ENCODE data around the gene FGF14.

The FGF14 gene

GRCh38 chr13:102183509-102184182, 218.2 kb downstream of the FGF14 start:
- no peak for TF ChIP-seq POLR2AphosphoS5 (IDR thresholded peaks at IDR 0.05; ENCODE audit: low read depth, low read length)
- no peak for TF ChIP-seq POLR2A (IDR thresholded peaks at IDR 0.05; ENCODE audit: low read depth, low read length)
- TF ChIP-seq TAF1 (IDR thresholded peaks at IDR 0.05; ENCODE audit: borderline replicate concordance, low read depth, low read length): no peak
- DNase-seq (ENCODE audit: insufficient read length) (no peak), FAIRE-seq (no peak)

GRCh38 chr13:102182170-102182569, 219.7 kb downstream of the FGF14 start:
- TF ChIP-seq POLR2A (IDR thresholded peaks at IDR 0.05; ENCODE audit: low read depth, low read length) (no peak), TAF1 (IDR thresholded peaks at IDR 0.05; ENCODE audit: borderline replicate concordance, low read depth, low read length) (no peak), POLR2AphosphoS5 (IDR thresholded peaks at IDR 0.05; ENCODE audit: low read depth, low read length) (no peak)
- DNase-seq (ENCODE audit: insufficient read length) (no peak), FAIRE-seq (no peak)

- FAIRE-seq (no peak), DNase-seq (ENCODE audit: insufficient read length) (no peak)
- no peak for TF ChIP-seq POLR2A (IDR thresholded peaks at IDR 0.05; ENCODE audit: low read depth, low read length)
- no peak for TF ChIP-seq POLR2AphosphoS5 (IDR thresholded peaks at IDR 0.05; ENCODE audit: low read depth, low read length)
- no peak for TF ChIP-seq TAF1 (IDR thresholded peaks at IDR 0.05; ENCODE audit: borderline replicate concordance, low read depth, low read length)
Observed at GRCh38 chr13:102177431-102177830, 224.4 kb downstream of the FGF14 start.

- DNase-seq (ENCODE audit: insufficient read length): no peak
- no peak for FAIRE-seq
- TF ChIP-seq TAF1 (IDR thresholded peaks at IDR 0.05; ENCODE audit: borderline replicate concordance, low read depth, low read length) (no peak), POLR2A (IDR thresholded peaks at IDR 0.05; ENCODE audit: low read depth, low read length) (no peak), POLR2AphosphoS5 (IDR thresholded peaks at IDR 0.05; ENCODE audit: low read depth, low read length) (no peak)
Observed at GRCh38 chr13:102176846-102177245, 225.0 kb downstream of the FGF14 start.

- TF ChIP-seq TAF1 (IDR thresholded peaks at IDR 0.05; ENCODE audit: borderline replicate concordance, low read depth, low read length): no peak
- TF ChIP-seq POLR2A (IDR thresholded peaks at IDR 0.05; ENCODE audit: low read depth, low read length): no peak
- TF ChIP-seq POLR2AphosphoS5 (IDR thresholded peaks at IDR 0.05; ENCODE audit: low read depth, low read length): no peak
- no peak for FAIRE-seq
- no peak for DNase-seq (ENCODE audit: insufficient read length)
Observed at GRCh38 chr13:102172406-102172805, 229.4 kb downstream of the FGF14 start.

GRCh38 chr13:102170305-102170704, 231.5 kb downstream of the FGF14 start:
- DNase-seq (ENCODE audit: insufficient read length) (no peak), FAIRE-seq (no peak)
- TF ChIP-seq POLR2A (IDR thresholded peaks at IDR 0.05; ENCODE audit: low read depth, low read length): no peak
- no peak for TF ChIP-seq POLR2AphosphoS5 (IDR thresholded peaks at IDR 0.05; ENCODE audit: low read depth, low read length)
- no peak for TF ChIP-seq TAF1 (IDR thresholded peaks at IDR 0.05; ENCODE audit: borderline replicate concordance, low read depth, low read length)

GRCh38 chr13:102169471-102170015, 232.3 kb downstream of the FGF14 start:
- no peak for FAIRE-seq

GRCh38 chr13:102152790-102153189, 249.1 kb downstream of the FGF14 start:
- no peak for DNase-seq (ENCODE audit: insufficient read length)
- no peak for FAIRE-seq
- TF ChIP-seq TAF1 (IDR thresholded peaks at IDR 0.05; ENCODE audit: borderline replicate concordance, low read depth, low read length) (no peak), POLR2AphosphoS5 (IDR thresholded peaks at IDR 0.05; ENCODE audit: low read depth, low read length) (no peak), POLR2A (IDR thresholded peaks at IDR 0.05; ENCODE audit: low read depth, low read length) (no peak)

More at GRCh38 chr13:102169471-102170015, 232.3 kb downstream of the FGF14 start:
- TF ChIP-seq POLR2A (IDR thresholded peaks at IDR 0.05; ENCODE audit: low read depth, low read length) (no peak), TAF1 (IDR thresholded peaks at IDR 0.05; ENCODE audit: borderline replicate concordance, low read depth, low read length) (no peak), POLR2AphosphoS5 (IDR thresholded peaks at IDR 0.05; ENCODE audit: low read depth, low read length) (no peak)
- no peak for DNase-seq (ENCODE audit: insufficient read length)

- TF ChIP-seq POLR2AphosphoS5 (IDR thresholded peaks at IDR 0.05; ENCODE audit: low read depth, low read length) (no peak), TAF1 (IDR thresholded peaks at IDR 0.05; ENCODE audit: borderline replicate concordance, low read depth, low read length) (no peak), POLR2A (IDR thresholded peaks at IDR 0.05; ENCODE audit: low read depth, low read length) (no peak)
- FAIRE-seq: no peak
- DNase-seq (ENCODE audit: insufficient read length): no peak
Observed at GRCh38 chr13:102147353-102147752, 254.5 kb downstream of the FGF14 start.

GRCh38 chr13:102145750-102146149, 256.1 kb downstream of the FGF14 start:
- DNase-seq (ENCODE audit: insufficient read length) (no peak), FAIRE-seq (no peak)
- TF ChIP-seq POLR2A (IDR thresholded peaks at IDR 0.05; ENCODE audit: low read depth, low read length) (no peak), POLR2AphosphoS5 (IDR thresholded peaks at IDR 0.05; ENCODE audit: low read depth, low read length) (no peak), TAF1 (IDR thresholded peaks at IDR 0.05; ENCODE audit: borderline replicate concordance, low read depth, low read length) (no peak)

GRCh38 chr13:102142473-102142826, 259.4 kb downstream of the FGF14 start:
- no peak for TF ChIP-seq POLR2AphosphoS5 (IDR thresholded peaks at IDR 0.05; ENCODE audit: low read depth, low read length)
- TF ChIP-seq POLR2A (IDR thresholded peaks at IDR 0.05; ENCODE audit: low read depth, low read length): no peak
- no peak for TF ChIP-seq TAF1 (IDR thresholded peaks at IDR 0.05; ENCODE audit: borderline replicate concordance, low read depth, low read length)
- DNase-seq (ENCODE audit: insufficient read length) (no peak), FAIRE-seq (no peak)
